OCI-LY7 (cell line): Measurements from ENCODE around the gene TNFRSF9. TPM values are rescaled to one million over a fixed set of nuclear protein-coding genes. Genes with fewer than 3 reads are reported as not detected.

Experiments
- small RNA-seq: library from RNA; depleted of rRNA; stranded (forward); fragments of <200 nt; gene quantifications from one replicate; pipeline ENCODE3, GENCODE V24; 2014
- total RNA-seq, 2 experiments: library from RNA; depleted of rRNA in 1 of 2; stranded (reverse); fragments of >200 nt in 1 of 2; shearing (Covaris generic) in 1 of 2; gene quantifications; 2 replicates each; pipeline ENCODE4 v1.2.3, GENCODE V29; 2014 to 2022

Gene TNFRSF9
- total RNA-seq, 2 experiments from 2014 or later: not detected

Small RNAs within 50 kb of the gene (small RNA-seq; reads per million reads assigned to genes)
- gene RF00019: not detected

Other genes with a start within 250 kb of the TNFRSF9 start
- 24.4 and 34.9 TPM in 2 replicates for gene VAMP3, start 169.5 kb downstream of the TNFRSF9 start, total RNA-seq (2014; rRNA removed; shearing (Covaris generic))
- 30.5 and 31.6 TPM in 2 replicates for gene VAMP3, start 169.5 kb downstream of the TNFRSF9 start, total RNA-seq (2022)
- gene PER3, start 156.5 kb downstream of the TNFRSF9 start, total RNA-seq (2014; rRNA removed; shearing (Covaris generic)): 9.0 and 12.0 TPM in 2 replicates
- gene PER3, start 156.5 kb downstream of the TNFRSF9 start, total RNA-seq (2022): 13.1 and 15.9 TPM in 2 replicates
- gene UTS2, start 87.8 kb downstream of the TNFRSF9 start, total RNA-seq (2014; rRNA removed; shearing (Covaris generic)): not detected in 2 replicates
- not detected in 2 replicates for gene UTS2, start 87.8 kb downstream of the TNFRSF9 start, total RNA-seq (2022)
- gene PARK7, start 20.9 kb upstream of the TNFRSF9 start, total RNA-seq (2014; rRNA removed; shearing (Covaris generic)): 138 and 204 TPM in 2 replicates
- 272 and 306 TPM in 2 replicates for gene PARK7, start 20.9 kb upstream of the TNFRSF9 start, total RNA-seq (2022)
- gene ERRFI1, start 85.5 kb upstream of the TNFRSF9 start, total RNA-seq (2014; rRNA removed; shearing (Covaris generic)): not detected in 2 replicates
- not detected in 2 replicates for gene ERRFI1, start 85.5 kb upstream of the TNFRSF9 start, total RNA-seq (2022)